GM11168 (cell line): ENCODE measurements around the gene PTPRU.

ENCODE experiments used
- in situ Hi-C: fragments of 300-500 bp; cut with MboI; formaldehyde crosslinking; loops from one replicate; pipeline ENCODE4 v1.12.0; 2022; ENCODE audit warnings: low sequenced_read_pairs; ENCODE audit not compliant: unreplicated experiment

PTPRU gene

GRCh38 chr1:29259802-29260441 is 23.6 kb downstream of the PTPRU start:
- in situ Hi-C loops, result no loop called here

- in situ Hi-C loops, result no loop called here
Observed at GRCh38 chr1:29260531-29260930, 24.2 kb downstream of the PTPRU start.

- in situ Hi-C loops, result no loop called here
Observed at GRCh38 chr1:29264773-29265389, 28.6 kb downstream of the PTPRU start.

GRCh38 chr1:29266912-29267311 is 30.6 kb downstream of the PTPRU start:
- in situ Hi-C loops, result no loop called here

- in situ Hi-C loops, result no loop called here
Observed at GRCh38 chr1:29267321-29268070, 31.2 kb downstream of the PTPRU start.

GRCh38 chr1:29269382-29269781 is 33.1 kb downstream of the PTPRU start:
- in situ Hi-C loops, result no loop called here

- in situ Hi-C loops, result no loop called here
Observed at GRCh38 chr1:29270929-29271521, 34.7 kb downstream of the PTPRU start.

GRCh38 chr1:29271724-29272123 is 35.4 kb downstream of the PTPRU start:
- in situ Hi-C loops, result no loop called here

GRCh38 chr1:29272147-29272907 is 36.0 kb downstream of the PTPRU start:
- in situ Hi-C loops, result no loop called here

GRCh38 chr1:29275435-29275834 is 39.1 kb downstream of the PTPRU start:
- in situ Hi-C loops, result no loop called here

GRCh38 chr1:29278124-29278523 is 41.8 kb downstream of the PTPRU start:
- in situ Hi-C loops, result no loop called here

GRCh38 chr1:29279406-29279805 is 43.1 kb downstream of the PTPRU start:
- in situ Hi-C loops, result no loop called here

- in situ Hi-C loops, result no loop called here
Observed at GRCh38 chr1:29279951-29280391, 43.6 kb downstream of the PTPRU start.

GRCh38 chr1:29280409-29281131 is 44.2 kb downstream of the PTPRU start:
- in situ Hi-C loops, result no loop called here

GRCh38 chr1:29281571-29281970 is 45.2 kb downstream of the PTPRU start:
- in situ Hi-C loops, result no loop called here

- in situ Hi-C loops, result no loop called here
Observed at GRCh38 chr1:29282135-29282923, 46.0 kb downstream of the PTPRU start.

GRCh38 chr1:29282924-29283803 is 46.8 kb downstream of the PTPRU start:
- in situ Hi-C loops, result no loop called here

- in situ Hi-C loops, result no loop called here
Observed at GRCh38 chr1:29283804-29284195, 47.5 kb downstream of the PTPRU start.
